GM18861 (cell line): ENCODE data around the gene TBX5.

Experiments
- ATAC-seq: cut with Tn5 transposase; IDR thresholded peaks from one replicate; pipeline ENCODE4 v1.9.1; 2021; ENCODE audit not compliant: unreplicated experiment

Gene TBX5

GRCh38 chr12:114406316-114406983, 506 bp upstream of the TBX5 start:
- ATAC-seq, result no peak

GRCh38 chr12:114404926-114405518, 922 bp downstream of the TBX5 start:
- ATAC-seq, result no peak

GRCh38 chr12:114404083-114404925, 1.6 kb downstream of the TBX5 start:
- no peak for ATAC-seq

GRCh38 chr12:114403690-114404066, 2.3 kb downstream of the TBX5 start:
- ATAC-seq, result no peak

- ATAC-seq, result no peak
These were observed 2.8 kb downstream of the TBX5 start for GRCh38 chr12:114403011-114403689.

GRCh38 chr12:114402084-114402717, 3.7 kb downstream of the TBX5 start:
- no peak for ATAC-seq

GRCh38 chr12:114401328-114402083, 4.4 kb downstream of the TBX5 start:
- ATAC-seq, result no peak

GRCh38 chr12:114400925-114401324, 5.0 kb downstream of the TBX5 start:
- no peak for ATAC-seq

- no peak for ATAC-seq
These were observed 5.6 kb downstream of the TBX5 start for GRCh38 chr12:114400361-114400811.

- no peak for ATAC-seq
These were observed 6.2 kb downstream of the TBX5 start for GRCh38 chr12:114399664-114400211.

- no peak for ATAC-seq
These were observed 7.7 kb downstream of the TBX5 start for GRCh38 chr12:114397978-114398881.

- ATAC-seq, result no peak
These were observed 8.8 kb downstream of the TBX5 start for GRCh38 chr12:114396869-114397719.

- no peak for ATAC-seq
These were observed 9.6 kb downstream of the TBX5 start for GRCh38 chr12:114396153-114396868.

GRCh38 chr12:114395755-114396152, 10.2 kb downstream of the TBX5 start:
- ATAC-seq, result no peak

GRCh38 chr12:114395233-114395632, 10.7 kb downstream of the TBX5 start:
- no peak for ATAC-seq

GRCh38 chr12:114393569-114393968, 12.4 kb downstream of the TBX5 start:
- ATAC-seq, result no peak

GRCh38 chr12:114392909-114393308, 13.0 kb downstream of the TBX5 start:
- ATAC-seq, result no peak
